GM18507 (cell line): ENCODE measurements around the gene C1orf52.

Experiments used
- DNase-seq: peaks from one replicate; pipeline ENCODE4 v3.0.0; 2011; ENCODE audit warnings: low read depth; ENCODE audit not compliant: insufficient read length; ENCODE audit errors: extremely low spot score
- FAIRE-seq: peaks from 2 replicates; lab custom pipeline; 2011; peaks lifted over from hg19 to GRCh38; lab: Jason Lieb, UNC

Gene C1orf52

GRCh38 chr1:85259118-85259911 lies at the start of gene C1orf52:
Gene C1orf52 (minus strand): TSS chr1:85259662. CDS start chr1:85259633, 29 bp downstream.
- peak; percentile 83 for DNase-seq
- peak; percentile 88 for FAIRE-seq

GRCh38 chr1:85308833-85309350 lies 49.4 kb upstream of the C1orf52 start:
- FAIRE-seq = no peak
- no peak for DNase-seq

- FAIRE-seq (peak; percentile 63), DNase-seq (peak; percentile 38)
Observed at GRCh38 chr1:85307987-85308832, 48.7 kb upstream of the C1orf52 start.

GRCh38 chr1:85306236-85306635 lies 46.8 kb upstream of the C1orf52 start:
- FAIRE-seq = no peak
- no peak for DNase-seq

- DNase-seq (no peak), FAIRE-seq (no peak)
Observed at GRCh38 chr1:85303440-85304162, 44.1 kb upstream of the C1orf52 start.

- no peak for DNase-seq
- no peak for FAIRE-seq
Observed at GRCh38 chr1:85300140-85300539, 40.7 kb upstream of the C1orf52 start.

- DNase-seq (peak; percentile 54), FAIRE-seq (peak; percentile 93)
Observed at GRCh38 chr1:85297855-85298629, 38.6 kb upstream of the C1orf52 start.

- no peak for DNase-seq
- no peak for FAIRE-seq
Observed at GRCh38 chr1:85297538-85297854, 38.0 kb upstream of the C1orf52 start.

GRCh38 chr1:85296980-85297379 lies 37.5 kb upstream of the C1orf52 start:
- no peak for DNase-seq

GRCh38 chr1:85295654-85296053 lies 36.2 kb upstream of the C1orf52 start:
- FAIRE-seq = no peak
- no peak for DNase-seq

More at GRCh38 chr1:85296980-85297379, 37.5 kb upstream of the C1orf52 start:
- FAIRE-seq = no peak

- FAIRE-seq = no peak
- no peak for DNase-seq
Observed at GRCh38 chr1:85295006-85295431, 35.6 kb upstream of the C1orf52 start.

- DNase-seq (no peak), FAIRE-seq (no peak)
Observed at GRCh38 chr1:85290826-85291225, 31.4 kb upstream of the C1orf52 start.

GRCh38 chr1:85289848-85290335 lies 30.4 kb upstream of the C1orf52 start:
- FAIRE-seq = no peak
- no peak for DNase-seq

GRCh38 chr1:85289207-85289847 lies 29.9 kb upstream of the C1orf52 start:
- no peak for DNase-seq
- no peak for FAIRE-seq

- no peak for FAIRE-seq
- DNase-seq = no peak
Observed at GRCh38 chr1:85284202-85284601, 24.7 kb upstream of the C1orf52 start.

- DNase-seq = no peak
- no peak for FAIRE-seq
Observed at GRCh38 chr1:85283475-85284199, 24.2 kb upstream of the C1orf52 start.

- DNase-seq = no peak
- FAIRE-seq = no peak
Observed at GRCh38 chr1:85282424-85282823, 23.0 kb upstream of the C1orf52 start.

- DNase-seq (no peak), FAIRE-seq (no peak)
Observed at GRCh38 chr1:85280636-85281035, 21.2 kb upstream of the C1orf52 start.
